DOHH2 (cell line): ENCODE results near the gene CACNA2D1.

Source experiments
- CTCF ChIP-seq: fragments of 200-600 bp; sonication (generic); IDR thresholded peaks from one replicate; pipeline ENCODE4 v1.5.1; 2014; ENCODE audit warnings: antibody characterized with exemption, mild to moderate bottlenecking, low read depth, low read length; ENCODE audit not compliant: poor library complexity, severe bottlenecking
- EZH2phosphoT487 ChIP-seq: fragments of 200-600 bp; sonication (generic); IDR thresholded peaks from 2 replicates; pipeline ENCODE4 v1.6.1; 2017; ENCODE audit warnings: borderline replicate concordance, mild to moderate bottlenecking, antibody characterized with exemption, low read length, moderate library complexity, mixed read lengths

DNA sequence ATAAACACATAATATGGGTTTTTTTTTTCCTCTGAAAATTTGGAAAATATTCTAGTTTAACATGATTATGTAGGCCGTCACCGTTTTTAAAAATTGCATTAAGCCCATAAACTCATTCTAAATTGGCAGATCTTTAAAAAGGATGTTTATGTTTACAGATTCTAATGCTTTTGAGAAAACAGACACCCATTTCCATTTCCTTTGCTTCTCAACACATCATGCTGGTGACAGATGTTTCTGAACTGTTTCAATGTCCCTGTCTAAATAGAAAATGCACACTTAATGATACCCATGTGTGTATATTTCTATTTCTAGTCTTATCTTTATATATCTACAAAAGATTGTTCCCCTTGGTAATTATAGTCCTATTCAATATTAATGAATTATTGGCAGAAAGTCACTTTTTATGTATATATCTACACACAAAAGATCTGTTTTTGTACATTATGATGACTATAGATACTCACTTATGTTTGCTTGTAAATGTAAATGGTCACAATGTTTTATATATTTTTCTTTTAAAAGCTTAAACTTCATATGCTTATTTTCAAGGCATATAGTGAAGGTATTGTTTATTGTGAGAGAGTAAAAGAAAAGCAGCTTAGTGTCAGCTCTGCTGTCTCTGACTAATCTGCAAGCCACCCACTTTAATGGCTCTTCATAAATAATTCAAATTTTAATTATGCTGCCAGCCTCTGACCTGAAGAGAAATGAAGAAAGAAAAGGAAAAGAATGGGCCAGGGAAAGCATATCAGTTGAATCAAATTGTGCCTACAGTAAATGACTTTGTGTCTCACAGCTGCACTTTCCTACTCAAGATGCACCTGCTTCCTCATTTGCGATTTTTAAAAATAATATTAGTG is 179.4 kb downstream of the CACNA2D1 start:
- TF ChIP-seq CTCF (no peak), EZH2phosphoT487 (no peak)
